Vagina (tissue), 2 donors: ENCODE measurements around the gene CSF1R.

ENCODE experiments used
- CTCF ChIP-seq, 3 experiments: fragments of 450-650 bp in 2 of 3; fragments of 200-600 bp in 1 of 3; sonication (generic) in 1 of 3; IDR thresholded peaks; one replicate each; pipeline ENCODE4 v1.5.1; 2017 to 2019; ENCODE audit warnings: antibody characterized with exemption in 3 of 3, mild to moderate bottlenecking in 2 of 3, moderate library complexity in 2 of 3
- POLR2A ChIP-seq, 2 donors: fragments of 450-650 bp; IDR thresholded peaks; one replicate each; pipeline ENCODE4 v1.6.1; 2017; ENCODE audit warnings: antibody characterized with exemption in 2 of 2, mild to moderate bottlenecking in 2 of 2, moderate library complexity in 2 of 2
- POLR2AphosphoS5 ChIP-seq, 2 donors: sonication (generic); formaldehyde crosslinking; IDR thresholded peaks; one replicate each; pipeline ENCODE4 v1.9.0; 2017; ENCODE audit warnings: antibody characterized with exemption in 2 of 2, mild to moderate bottlenecking in 2 of 2, low read depth in 1 of 2; ENCODE audit not compliant: insufficient read depth in 1 of 2

GRCh38 chr5:150077996-150078801, 8.2 kb downstream of the CSF1R start:
- TF ChIP-seq POLR2AphosphoS5 (IDR thresholded peaks at IDR 0.05; ENCODE audit: insufficient read depth in 1 of 2, low read depth in 1 of 2) (no peak), POLR2A (IDR thresholded peaks at IDR 0.05) (no peak), CTCF (IDR thresholded peaks at IDR 0.05) (no peak)
